ENCODE results near the gene PDE4D.

- TF ChIP-seq TAF1 (IDR thresholded peaks at IDR 0.05; ENCODE audit: borderline replicate concordance, insufficient read depth, low read length), result no peak
- no peak for TF ChIP-seq REST (IDR thresholded peaks at IDR 0.05; ENCODE audit: insufficient read depth in 1 of 2, low read depth in 2 of 2, low read length in 2 of 2)
- TF ChIP-seq POLR2AphosphoS5 (IDR thresholded peaks at IDR 0.05; ENCODE audit: low read depth, low read length), result no peak
- no peak for TF ChIP-seq SIN3A (IDR thresholded peaks at IDR 0.05; ENCODE audit: borderline replicate concordance, insufficient read depth, low read length)
These were observed 377.4 kb downstream of the PDE4D start for GRCh38 chr5:59516161-59516560.
